NOMO-1 treated with dmso at 0.1 percent for 144 hours (cell line): ENCODE results near the gene LRG1.
A peak's percentile ranks its signal among the peaks of the same experiment; 100 is the strongest.
"Not testable (repeated sequence)": the region's sequence is repeated elsewhere in the genome, so short reads cannot be mapped to it uniquely, and the experiment has no call there.

Experiments
- DNase-seq: peaks from one replicate; lab custom pipeline; 2025; ENCODE audit not compliant: unreplicated experiment; lab: John Stamatoyannopoulos, UW

Gene LRG1

GRCh38 chr19:4576016-4576933 lies 36.4 kb upstream of the LRG1 start:
- DNase-seq: no peak

DNA sequence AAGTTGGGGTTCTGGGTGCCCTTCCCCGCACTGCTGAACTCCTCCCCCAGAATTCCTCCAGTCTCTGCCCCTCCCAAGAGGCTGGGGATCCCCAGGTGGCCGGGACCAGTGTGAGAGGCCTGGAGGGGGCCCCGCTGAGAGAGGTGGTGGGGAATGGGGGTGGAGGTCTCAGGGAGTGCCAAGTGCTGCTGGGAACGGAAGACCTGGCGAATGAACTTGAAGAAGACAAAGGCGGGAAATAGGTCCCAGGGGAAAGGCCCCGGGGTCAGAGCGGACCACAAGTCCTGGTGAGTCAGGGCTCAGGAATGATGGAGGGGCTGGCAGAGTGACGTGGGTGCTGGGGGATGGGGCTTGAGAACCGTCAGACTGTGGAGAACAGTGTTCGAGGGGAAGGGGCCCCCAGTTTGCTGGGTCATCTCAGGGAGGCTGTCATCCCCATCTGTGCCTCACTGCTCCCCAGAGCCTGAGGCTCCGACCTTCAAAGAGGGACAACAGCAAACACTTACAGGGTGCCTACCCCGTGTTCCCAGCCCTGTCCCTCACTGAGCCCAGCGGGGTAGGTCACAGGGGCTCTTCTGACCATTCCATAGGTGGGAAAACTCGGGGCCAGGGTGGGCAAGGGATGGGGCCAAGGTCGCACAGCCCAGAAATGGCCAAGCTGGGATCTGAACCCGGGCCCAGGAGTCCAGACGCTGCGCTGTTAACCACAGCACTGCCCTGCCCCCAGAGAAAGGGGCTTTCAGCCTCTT lies 35.6 kb upstream of the LRG1 start:
- DNase-seq: peak; percentile 37

- DNase-seq: no peak
Observed at GRCh38 chr19:4573682-4574081, 33.8 kb upstream of the LRG1 start.

DNA sequence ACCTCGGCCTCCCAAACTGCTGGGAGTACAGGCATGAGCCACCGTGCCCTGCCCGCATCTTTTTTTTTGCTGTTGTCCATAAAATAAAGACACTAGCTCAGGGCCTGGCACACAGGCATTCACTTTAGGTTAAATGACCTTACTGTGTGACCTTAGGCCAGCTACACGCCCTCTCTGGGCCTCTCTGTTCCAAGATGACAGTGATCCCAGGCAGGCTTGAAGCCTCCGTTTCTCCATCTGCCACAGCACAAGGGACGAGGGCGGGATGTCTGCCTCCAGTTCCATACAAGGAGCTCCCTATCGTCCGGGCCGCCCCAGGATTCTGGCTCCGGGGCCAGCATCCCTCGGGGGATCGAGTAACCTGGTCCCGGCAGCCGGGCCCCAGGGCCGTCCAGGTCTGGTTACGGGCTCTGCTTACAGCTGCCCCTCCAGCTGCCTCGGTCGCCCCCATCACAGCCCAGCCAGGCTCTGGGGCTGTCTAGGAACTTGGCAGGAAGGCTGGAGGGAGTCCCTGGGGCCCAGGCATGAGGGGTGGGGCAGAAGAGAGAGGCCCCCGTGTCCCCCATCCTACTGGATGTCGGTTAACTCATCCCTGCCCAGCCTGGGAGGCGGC lies 31.6 kb upstream of the LRG1 start:
- DNase-seq: no peak

DNA sequence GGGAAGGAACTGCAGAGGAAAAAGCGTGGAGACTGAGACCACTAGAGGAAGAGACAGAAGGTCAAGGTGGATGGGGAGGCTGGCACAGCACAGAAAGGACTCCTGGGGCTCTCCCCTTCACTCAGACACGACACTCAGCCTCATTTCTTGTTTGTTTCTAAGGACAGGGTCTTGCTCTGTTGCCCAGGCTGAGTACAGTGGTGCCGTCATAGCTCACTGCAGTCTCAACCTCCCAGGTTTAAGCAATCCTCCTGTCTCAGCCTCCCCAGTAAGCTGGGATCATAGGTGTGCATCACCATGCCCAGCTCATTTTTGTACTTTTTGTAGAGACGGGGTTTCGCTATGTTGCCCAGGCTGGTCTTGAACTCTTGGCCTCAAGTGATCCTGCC lies 31.1 kb upstream of the LRG1 start:
- no peak for DNase-seq

GRCh38 chr19:4570402-4570801 lies 30.6 kb upstream of the LRG1 start:
- no peak for DNase-seq

DNA sequence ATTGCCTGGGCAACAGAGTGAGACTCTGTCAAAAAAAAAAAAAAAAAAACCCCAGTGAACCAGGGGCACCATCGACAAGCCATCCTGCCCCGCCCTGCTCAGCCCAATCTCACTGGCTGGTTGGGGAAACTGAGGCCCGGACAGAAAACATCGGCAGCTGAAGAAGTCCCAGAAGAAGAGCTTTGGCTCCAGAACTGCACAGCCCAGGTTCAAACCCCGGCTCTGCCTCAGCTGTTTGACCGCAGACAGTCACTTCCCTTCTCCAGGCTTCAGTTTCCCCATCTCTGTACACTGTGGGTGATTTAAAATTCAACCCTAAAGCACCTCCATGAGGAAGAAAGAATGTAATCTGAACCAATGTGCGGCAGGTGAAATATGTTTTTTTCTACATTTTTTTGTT lies 29.1 kb upstream of the LRG1 start:
- peak; percentile 83 for DNase-seq

- peak; percentile 27 for DNase-seq
Observed at GRCh38 chr19:4567584-4568071, 27.8 kb upstream of the LRG1 start.

DNA sequence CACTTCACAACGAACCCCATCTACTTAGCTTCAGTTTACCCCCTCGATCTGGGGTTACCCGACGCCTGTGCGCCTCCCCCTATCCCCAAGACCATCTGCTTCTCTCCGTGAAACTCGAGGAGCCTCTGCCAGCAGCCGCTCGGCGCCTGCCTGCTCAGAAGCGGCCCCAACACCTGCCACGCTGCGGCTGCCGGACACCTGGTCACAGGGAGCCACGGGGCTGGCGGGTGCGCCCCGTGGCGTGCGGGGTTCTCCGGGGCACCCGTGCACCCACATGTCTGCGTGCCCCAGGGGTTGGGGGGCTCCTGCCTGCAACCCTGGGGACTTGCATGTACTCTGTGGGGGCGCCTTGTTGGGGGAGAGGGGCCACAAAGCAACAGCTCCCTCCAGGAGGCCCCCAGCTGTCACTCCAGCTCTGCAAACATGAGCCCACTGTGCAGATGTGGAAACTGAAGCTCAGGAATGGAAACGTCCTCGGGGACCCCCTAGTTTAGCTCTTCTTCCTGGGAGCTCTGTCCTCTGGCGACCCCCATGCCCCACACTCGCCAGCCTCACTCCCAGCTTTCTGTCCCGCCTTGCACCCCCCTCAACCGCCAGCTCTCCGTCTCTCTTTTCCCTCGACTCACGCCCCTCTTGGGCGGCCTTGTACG lies 26.7 kb upstream of the LRG1 start:
- no peak for DNase-seq

GRCh38 chr19:4563562-4563961 lies 23.7 kb upstream of the LRG1 start:
- not testable (repeated sequence) for DNase-seq

- not testable (repeated sequence) for DNase-seq
Observed at GRCh38 chr19:4562085-4562484, 22.2 kb upstream of the LRG1 start.

DNA sequence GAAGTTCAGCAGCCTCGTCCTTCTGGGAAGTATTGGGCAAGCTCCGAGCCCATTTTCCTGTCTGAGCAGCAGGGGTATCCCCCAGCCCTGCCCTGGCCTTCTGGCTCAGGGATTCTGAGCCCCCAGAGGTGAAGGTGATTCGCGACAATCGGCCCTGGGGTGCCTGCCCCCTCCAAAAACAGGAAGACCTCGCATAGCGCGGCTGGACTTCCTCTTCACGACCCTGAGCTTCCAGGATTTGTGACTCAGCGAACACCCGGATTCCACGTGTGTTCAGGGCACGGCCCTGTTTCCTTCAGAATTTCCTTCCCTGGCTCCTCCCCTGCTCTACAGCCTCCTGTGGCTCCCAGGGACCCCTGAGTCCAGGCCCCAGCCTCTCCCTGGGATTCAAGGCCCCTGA lies 19.7 kb upstream of the LRG1 start, which contains the start of gene SEMA6B:
Gene SEMA6B (minus strand): TSS at position 116 of the 400 bp plus-strand sequence. CDS start 1,227 bp downstream, outside the sequence.
- DNase-seq: peak; percentile 16

DNA sequence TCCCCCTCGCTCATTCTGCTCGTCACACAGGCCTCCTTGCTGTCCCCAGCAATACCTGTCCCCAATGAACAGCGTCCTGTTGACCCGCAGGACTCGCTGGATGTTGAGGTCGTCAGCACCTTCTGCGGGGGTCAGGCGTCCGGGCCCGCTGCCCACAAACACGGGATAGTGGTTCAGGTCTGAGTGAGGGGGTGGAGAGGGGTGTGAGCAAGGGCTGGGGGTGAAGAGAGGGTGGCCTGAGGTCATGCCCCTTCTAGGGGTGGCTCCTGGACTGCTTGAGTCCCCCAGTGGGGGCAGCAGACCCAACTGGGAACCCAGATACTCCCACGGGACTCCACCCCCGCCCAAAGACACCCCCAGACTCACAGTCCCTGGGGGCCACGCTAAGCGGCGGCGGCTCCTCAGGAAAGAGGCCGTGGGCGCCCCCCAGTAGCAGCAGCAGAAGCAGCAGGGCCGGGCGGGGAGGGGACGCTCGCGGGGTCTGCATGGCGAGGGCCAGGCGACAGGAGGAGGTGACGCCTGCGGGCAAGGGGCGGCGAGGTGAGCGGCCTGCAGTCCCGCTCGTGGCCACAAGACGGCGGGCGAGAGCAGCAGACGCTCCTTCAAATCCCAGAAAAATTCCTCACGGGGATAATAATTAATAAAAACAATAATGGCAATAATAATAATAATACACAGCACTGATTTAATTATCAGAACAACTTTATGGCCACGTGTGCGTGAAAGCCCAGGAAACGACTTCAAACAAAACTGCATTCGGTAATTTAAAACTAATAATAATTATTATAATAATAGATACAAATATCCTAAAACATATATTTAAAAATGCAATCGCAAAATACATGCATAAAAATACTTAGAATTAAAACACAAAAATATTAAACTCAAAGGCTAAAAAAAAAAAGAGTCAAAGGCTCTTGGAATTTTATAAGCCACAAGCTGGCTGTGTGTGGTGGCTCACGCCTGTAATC lies 18.4 kb upstream of the LRG1 start:
- no peak for DNase-seq

DNA sequence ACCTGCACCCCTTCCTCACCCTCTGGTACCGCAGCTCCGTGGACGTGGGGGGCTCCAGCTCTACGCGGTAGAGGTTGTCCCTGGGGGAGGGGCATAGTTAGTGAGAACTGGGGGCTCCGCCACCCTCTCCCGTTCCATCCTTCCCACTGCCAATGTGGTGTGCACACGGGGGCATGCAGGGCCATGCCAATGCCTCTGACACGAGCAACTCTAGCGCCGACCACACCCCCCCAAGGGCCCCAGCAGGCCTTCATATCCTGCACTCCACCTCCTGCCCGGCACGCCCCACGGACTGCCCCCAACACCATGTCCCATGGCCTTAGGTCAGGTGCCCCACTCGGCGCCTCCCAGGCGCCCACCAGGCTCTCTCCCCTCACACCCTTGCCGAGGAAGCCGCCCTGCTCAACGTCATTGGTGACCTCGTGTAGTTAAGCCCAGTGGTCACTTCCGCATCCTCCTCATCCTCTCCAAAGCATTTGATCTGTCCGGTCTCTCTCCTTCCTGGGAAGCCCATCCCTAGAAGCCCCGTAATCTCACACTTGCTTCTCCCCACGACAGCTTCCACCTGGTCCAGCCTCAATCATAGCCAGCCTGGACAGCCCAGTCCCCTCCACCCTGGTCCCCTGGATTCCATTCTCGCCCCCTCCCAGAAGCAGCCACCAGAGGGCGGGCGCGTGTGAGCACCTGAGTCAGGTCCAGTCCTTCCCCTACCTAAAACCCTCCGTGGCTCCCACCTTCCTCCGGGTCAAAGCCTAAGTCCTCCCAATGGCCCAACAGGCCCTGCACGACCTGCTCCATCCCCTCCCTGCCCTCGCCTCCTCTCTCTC lies 17.5 kb upstream of the LRG1 start:
- DNase-seq: no peak

DNA sequence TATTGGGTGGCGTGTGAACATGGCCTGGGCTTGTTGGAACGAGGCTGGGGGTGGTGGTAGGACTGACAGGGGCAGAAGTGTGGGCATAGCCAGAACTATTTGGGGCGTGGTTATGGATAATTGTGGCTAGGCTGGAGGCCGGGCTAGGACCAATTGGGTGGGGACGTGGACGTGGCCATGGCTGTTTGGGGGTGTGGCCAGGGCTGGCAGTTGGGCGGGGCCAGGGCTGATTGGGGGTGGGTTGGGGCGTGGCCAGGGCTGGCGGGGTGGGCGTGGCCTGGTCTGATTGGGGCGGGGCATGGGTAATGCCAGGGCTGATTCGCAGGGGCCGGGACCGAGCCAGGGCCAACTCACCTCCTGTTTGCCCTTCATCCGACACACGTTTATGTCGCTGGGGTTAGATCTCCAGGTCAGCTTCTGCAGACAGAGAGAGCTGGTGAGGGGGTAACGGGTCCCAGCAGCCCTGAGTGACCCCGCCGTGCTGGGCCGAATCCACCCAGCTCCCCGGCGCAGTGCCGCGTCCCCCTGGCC lies 16.8 kb upstream of the LRG1 start:
- peak; percentile 22 for DNase-seq

- no peak for DNase-seq
Observed at GRCh38 chr19:4555657-4556561, 16.1 kb upstream of the LRG1 start.

DNA sequence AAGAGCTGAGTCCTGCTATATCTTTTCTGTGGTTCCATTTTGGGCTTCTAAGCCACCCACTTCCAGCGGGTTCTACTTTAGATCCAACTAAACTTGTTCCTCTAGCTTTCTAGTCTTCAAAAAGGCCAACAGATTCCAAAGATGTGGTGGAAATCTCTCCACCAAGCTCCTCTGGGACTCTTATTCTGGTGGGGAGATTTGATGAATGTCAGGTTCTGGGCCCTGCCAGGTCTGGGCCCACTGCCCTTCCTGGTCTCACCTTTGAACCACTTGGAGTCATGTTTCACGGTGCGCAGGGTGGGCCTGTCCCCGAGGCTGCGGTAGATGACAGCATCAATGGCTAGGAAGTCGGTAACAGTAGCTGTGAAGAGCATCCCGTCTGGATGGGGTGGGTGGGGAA lies 14.9 kb upstream of the LRG1 start:
- no peak for DNase-seq

DNA sequence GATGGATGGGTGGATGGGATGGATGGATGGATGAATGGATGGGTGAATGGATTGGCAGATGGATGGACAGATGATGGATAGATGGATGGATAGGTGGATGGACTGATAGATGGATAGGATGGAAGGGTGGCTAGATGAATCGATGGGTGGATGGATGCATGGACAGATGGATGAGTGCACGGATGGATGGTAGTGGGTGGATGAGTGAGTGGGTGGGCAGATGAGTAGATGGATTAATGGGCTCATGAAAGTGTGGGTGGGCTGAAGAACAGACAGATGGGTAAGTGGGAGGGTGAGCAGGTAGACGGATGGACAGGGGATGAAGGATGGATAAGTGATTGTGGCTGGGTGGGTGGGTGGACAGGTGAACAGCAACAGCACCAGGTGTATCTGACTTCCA lies 13.9 kb upstream of the LRG1 start:
- DNase-seq: no peak
